GM11168 (cell line): Measurements from ENCODE around the gene ITIH1.

Experiments used
- in situ Hi-C: fragments of 300-500 bp; cut with MboI; formaldehyde crosslinking; loops from one replicate; pipeline ENCODE4 v1.12.0; 2022; ENCODE audit warnings: low sequenced_read_pairs; ENCODE audit not compliant: unreplicated experiment

Gene ITIH1

GRCh38 chr3:52835766-52836470 lies 58.5 kb downstream of the ITIH1 start:
- in situ Hi-C loops: no loop called here

- in situ Hi-C loops: no loop called here
Measured at GRCh38 chr3:52836471-52836845, 59.1 kb downstream of the ITIH1 start.

- in situ Hi-C loops: no loop called here
Measured at GRCh38 chr3:52836986-52837385, 59.6 kb downstream of the ITIH1 start.

DNA sequence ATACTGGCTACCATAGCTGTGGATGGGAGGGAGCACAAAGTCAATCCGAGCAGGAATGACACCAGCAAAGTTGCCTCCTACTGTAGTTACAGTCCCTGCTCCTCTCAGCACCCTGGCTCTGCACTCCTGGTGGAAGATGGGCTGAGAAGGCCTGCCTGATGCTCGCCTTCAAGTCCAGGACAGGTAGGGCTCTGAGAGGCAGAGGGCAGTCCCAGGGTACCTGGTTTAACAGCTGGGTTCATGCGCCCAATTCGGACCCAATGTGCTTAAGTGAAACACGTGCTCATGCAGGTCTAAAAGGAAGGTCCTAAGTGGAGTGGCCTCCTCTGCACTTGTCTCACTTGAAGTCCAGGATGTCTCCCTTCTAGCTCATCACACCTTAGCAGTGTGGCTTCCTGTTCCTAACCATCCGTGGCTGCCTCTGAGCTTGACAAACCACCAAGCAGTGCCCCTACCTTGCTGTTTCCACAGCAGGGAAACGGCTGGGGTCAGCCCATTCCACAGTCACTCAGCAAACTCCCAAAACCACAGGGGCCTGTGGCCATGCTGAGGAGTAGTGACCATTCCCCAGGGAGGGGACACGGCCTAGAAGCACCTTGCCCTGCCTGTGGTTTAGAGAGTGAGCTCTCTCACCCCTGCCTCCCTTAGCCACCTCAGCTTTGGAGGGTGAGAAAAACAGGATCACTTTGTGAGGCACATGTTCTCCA lies 61.3 kb downstream of the ITIH1 start:
- in situ Hi-C loops: no loop called here

DNA sequence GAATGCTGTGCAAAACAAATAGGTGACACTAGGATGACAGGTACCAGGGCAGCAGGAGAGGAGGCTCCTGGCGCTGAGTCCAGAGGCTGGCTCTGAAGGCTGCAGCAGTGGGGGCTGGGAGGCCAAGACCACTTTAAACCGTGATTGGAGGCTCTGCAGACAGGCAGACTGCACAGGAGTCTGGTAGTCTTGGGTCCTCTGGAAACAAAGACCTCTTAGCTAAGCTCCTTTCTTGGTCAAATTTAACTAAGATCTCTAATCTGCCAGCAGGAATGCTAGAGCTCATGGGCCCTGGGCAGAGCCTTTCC lies 61.8 kb downstream of the ITIH1 start:
- in situ Hi-C loops: no loop called here

DNA sequence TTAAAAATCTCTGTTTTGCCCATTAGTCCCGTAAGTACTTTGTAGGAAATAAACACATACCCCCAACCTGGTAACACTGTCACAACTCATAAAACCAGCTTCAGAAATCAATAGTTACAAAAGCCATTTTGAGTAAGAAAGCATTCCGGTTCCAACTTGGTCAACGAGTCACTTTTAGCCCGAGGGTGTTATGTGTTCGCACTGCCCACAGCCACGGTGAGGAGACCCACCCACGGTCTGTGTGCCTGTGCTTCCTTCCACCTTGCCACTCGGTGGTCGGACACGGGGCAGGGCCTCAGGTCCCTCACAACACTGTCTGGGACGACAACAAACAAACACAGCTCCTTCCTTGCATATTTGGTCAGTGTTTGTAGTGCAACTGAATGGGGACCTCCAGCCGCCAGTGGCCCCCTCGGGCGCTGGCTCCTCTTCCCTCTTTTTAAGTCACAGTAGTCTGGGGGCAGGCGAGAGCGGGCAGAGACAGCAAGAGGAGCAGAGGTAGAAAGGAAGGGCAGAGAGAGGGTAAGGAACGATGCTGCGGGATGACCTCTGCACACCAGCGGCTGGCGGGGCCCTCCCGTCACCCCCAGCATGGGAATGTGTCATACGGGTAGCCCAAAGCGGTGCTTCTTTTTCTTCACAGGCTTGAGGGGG lies 62.6 kb downstream of the ITIH1 start:
- in situ Hi-C loops: no loop called here

DNA sequence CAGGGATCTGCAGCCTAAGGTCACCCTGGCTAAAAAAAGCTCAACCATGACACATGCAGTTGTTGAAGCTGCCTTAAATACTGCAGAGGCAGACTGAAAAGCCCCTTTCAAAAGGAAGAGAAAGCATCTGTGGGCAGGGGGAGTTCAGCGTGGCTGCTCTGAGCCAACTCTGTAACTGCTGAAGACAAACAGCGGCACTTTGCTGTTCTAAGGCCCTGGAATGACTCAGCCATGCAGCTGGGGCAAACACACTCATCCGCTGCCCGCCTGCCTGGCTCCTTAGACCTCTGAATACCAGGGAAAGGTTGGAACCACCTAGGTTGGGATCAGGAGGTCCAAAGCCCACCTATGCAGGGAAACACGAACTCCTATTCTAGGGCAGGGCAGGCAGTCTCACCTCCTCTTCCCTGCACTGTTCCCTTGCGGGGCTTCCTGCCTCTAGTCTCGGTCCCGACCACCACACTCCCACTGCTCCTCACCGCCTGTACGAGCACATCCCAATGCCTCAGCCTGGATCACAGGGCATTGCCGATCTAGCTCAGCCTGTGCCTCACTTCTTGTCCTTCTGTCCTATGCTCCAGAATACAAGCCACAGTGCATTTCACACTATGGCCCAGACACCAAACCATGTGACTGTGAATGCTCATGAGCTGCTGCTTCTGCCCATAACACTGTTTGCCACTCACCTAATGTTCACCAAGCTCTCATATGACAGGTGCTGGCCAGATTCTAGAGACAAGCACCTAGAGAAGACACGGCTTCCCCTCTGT lies 64.0 kb downstream of the ITIH1 start:
- in situ Hi-C loops: no loop called here
